SK-N-SH (cell line): ENCODE results near the gene DGKI.

Experiments used
- EP300 ChIP-seq, 2 experiments: IDR thresholded peaks; 2 replicates each; pipeline versions ENCODE4 v1.4.0 to v1.6.1; 2012; ENCODE audit warnings: borderline replicate concordance in 1 of 2, low read depth in 1 of 2, low read length in 1 of 2
- NRF1 ChIP-seq: IDR thresholded peaks from 2 replicates; pipeline ENCODE4 v1.6.1; 2012; ENCODE audit warnings: low read depth, mild to moderate bottlenecking, low read length
- POLR2AphosphoS5 ChIP-seq: IDR thresholded peaks from 2 replicates; pipeline ENCODE4 v1.6.1; 2012; ENCODE audit warnings: low read depth, low read length
- RCOR1 ChIP-seq: fragments of 150-350 bp; IDR thresholded peaks from 2 replicates; pipeline ENCODE4 v1.6.1; 2017; ENCODE audit warnings: antibody characterized with exemption, low read length
- SMC3 ChIP-seq: IDR thresholded peaks from 2 replicates; pipeline ENCODE4 v1.6.1; 2012; ENCODE audit warnings: low read depth, low read length, improper control_type of control experiment
- TF ChIP-seq, protein P1 (sequence below): fragments of 200-600 bp; sonication (generic); IDR thresholded peaks from 2 replicates; pipeline ENCODE4 v1.6.1; 2017; ENCODE audit warnings: antibody characterized with exemption, mild to moderate bottlenecking, moderate library complexity
- TF ChIP-seq, protein P2 (sequence below): IDR thresholded peaks from 2 replicates; pipeline ENCODE4; 2012
- TF ChIP-seq, protein P3 (sequence below): IDR thresholded peaks from 2 replicates; pipeline ENCODE4 v1.4.0; 2012; ENCODE audit warnings: low read depth, borderline replicate concordance
- TF ChIP-seq, protein P4 (sequence below): IDR thresholded peaks from 2 replicates; pipeline ENCODE4 v1.6.1; 2012; ENCODE audit warnings: mild to moderate bottlenecking, low read depth, low read length, moderate library complexity

DNA sequence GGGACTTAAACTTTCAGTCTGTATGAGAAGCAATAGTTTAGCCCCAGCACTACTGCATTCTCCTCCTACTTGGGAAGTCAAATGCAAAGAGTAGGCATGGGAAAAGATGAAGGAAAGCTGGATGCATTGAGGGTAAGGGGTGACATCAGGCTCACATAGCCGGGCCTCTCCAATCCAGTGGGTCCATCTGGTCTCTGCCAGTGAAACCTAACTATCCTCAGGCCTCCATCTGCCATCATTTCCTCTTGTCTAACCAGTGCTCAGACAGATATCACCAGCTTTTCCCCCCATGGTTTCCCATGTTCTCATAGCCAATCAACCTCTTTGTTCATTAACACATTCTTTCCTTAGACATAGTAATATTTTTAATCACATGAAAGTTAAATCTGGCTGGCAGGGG, 118.3 kb downstream of the DGKI start:
- no peak for TF ChIP-seq SMC3
- no peak for TF ChIP-seq EP300 (IDR thresholded peaks at IDR 0.05; ENCODE audit: borderline replicate concordance in 1 of 2, low read depth in 1 of 2, low read length in 1 of 2)
- TF ChIP-seq RCOR1: no peak
- TF ChIP-seq POLR2AphosphoS5: no peak
- TF ChIP-seq, protein P1, sequence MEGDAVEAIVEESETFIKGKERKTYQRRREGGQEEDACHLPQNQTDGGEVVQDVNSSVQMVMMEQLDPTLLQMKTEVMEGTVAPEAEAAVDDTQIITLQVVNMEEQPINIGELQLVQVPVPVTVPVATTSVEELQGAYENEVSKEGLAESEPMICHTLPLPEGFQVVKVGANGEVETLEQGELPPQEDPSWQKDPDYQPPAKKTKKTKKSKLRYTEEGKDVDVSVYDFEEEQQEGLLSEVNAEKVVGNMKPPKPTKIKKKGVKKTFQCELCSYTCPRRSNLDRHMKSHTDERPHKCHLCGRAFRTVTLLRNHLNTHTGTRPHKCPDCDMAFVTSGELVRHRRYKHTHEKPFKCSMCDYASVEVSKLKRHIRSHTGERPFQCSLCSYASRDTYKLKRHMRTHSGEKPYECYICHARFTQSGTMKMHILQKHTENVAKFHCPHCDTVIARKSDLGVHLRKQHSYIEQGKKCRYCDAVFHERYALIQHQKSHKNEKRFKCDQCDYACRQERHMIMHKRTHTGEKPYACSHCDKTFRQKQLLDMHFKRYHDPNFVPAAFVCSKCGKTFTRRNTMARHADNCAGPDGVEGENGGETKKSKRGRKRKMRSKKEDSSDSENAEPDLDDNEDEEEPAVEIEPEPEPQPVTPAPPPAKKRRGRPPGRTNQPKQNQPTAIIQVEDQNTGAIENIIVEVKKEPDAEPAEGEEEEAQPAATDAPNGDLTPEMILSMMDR: no peak
- TF ChIP-seq, protein P2, sequence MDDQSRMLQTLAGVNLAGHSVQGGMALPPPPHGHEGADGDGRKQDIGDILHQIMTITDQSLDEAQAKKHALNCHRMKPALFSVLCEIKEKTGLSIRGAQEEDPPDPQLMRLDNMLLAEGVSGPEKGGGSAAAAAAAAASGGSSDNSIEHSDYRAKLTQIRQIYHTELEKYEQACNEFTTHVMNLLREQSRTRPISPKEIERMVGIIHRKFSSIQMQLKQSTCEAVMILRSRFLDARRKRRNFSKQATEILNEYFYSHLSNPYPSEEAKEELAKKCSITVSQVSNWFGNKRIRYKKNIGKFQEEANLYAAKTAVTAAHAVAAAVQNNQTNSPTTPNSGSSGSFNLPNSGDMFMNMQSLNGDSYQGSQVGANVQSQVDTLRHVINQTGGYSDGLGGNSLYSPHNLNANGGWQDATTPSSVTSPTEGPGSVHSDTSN: no peak
- TF ChIP-seq, protein P3, sequence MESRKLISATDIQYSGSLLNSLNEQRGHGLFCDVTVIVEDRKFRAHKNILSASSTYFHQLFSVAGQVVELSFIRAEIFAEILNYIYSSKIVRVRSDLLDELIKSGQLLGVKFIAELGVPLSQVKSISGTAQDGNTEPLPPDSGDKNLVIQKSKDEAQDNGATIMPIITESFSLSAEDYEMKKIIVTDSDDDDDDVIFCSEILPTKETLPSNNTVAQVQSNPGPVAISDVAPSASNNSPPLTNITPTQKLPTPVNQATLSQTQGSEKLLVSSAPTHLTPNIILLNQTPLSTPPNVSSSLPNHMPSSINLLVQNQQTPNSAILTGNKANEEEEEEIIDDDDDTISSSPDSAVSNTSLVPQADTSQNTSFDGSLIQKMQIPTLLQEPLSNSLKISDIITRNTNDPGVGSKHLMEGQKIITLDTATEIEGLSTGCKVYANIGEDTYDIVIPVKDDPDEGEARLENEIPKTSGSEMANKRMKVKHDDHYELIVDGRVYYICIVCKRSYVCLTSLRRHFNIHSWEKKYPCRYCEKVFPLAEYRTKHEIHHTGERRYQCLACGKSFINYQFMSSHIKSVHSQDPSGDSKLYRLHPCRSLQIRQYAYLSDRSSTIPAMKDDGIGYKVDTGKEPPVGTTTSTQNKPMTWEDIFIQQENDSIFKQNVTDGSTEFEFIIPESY: no peak
- TF ChIP-seq, protein P4, sequence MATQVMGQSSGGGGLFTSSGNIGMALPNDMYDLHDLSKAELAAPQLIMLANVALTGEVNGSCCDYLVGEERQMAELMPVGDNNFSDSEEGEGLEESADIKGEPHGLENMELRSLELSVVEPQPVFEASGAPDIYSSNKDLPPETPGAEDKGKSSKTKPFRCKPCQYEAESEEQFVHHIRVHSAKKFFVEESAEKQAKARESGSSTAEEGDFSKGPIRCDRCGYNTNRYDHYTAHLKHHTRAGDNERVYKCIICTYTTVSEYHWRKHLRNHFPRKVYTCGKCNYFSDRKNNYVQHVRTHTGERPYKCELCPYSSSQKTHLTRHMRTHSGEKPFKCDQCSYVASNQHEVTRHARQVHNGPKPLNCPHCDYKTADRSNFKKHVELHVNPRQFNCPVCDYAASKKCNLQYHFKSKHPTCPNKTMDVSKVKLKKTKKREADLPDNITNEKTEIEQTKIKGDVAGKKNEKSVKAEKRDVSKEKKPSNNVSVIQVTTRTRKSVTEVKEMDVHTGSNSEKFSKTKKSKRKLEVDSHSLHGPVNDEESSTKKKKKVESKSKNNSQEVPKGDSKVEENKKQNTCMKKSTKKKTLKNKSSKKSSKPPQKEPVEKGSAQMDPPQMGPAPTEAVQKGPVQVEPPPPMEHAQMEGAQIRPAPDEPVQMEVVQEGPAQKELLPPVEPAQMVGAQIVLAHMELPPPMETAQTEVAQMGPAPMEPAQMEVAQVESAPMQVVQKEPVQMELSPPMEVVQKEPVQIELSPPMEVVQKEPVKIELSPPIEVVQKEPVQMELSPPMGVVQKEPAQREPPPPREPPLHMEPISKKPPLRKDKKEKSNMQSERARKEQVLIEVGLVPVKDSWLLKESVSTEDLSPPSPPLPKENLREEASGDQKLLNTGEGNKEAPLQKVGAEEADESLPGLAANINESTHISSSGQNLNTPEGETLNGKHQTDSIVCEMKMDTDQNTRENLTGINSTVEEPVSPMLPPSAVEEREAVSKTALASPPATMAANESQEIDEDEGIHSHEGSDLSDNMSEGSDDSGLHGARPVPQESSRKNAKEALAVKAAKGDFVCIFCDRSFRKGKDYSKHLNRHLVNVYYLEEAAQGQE: no peak
- TF ChIP-seq NRF1: no peak
